DND-41 (cell line): Measurements from ENCODE around the gene PPP3CA.

Experiments used
- ATAC-seq: fragments of 200-7000 bp; cut with Tn5 transposase; 3 replicates; pipeline ENCODE4 v1.9.1; 2021; ENCODE audit warnings: low read depth; ENCODE audit not compliant: insufficient read depth
- DNase-seq: peaks from one replicate; pipeline ENCODE4 v3.0.0-alpha.2; 2020
- H2AFZ ChIP-seq: 2 replicates; pipeline ENCODE4 v1.6.0; 2012; ENCODE audit warnings: low read depth, low read length
- H3K27ac ChIP-seq: 2 replicates; pipeline ENCODE4 v1.5.1; 2012; ENCODE audit warnings: low read length, inconsistent platforms
- H3K27me3 ChIP-seq: fragments of 200-600 bp; sonication (generic); 2 replicates; pipeline ENCODE4 v1.6.0; 2012; ENCODE audit warnings: low read length, mild to moderate bottlenecking, inconsistent platforms; ENCODE audit not compliant: insufficient read depth, poor library complexity
- H3K36me3 ChIP-seq: 2 replicates; pipeline ENCODE4 v1.5.1; 2012; ENCODE audit warnings: low read length, inconsistent platforms; ENCODE audit not compliant: insufficient read depth
- H3K4me1 ChIP-seq: 2 replicates; pipeline ENCODE4 v1.5.1; 2012; ENCODE audit warnings: mild to moderate bottlenecking, low read length; ENCODE audit not compliant: insufficient read depth
- H3K4me2 ChIP-seq: 2 replicates; pipeline ENCODE4 v1.6.0; 2012; ENCODE audit warnings: mild to moderate bottlenecking, moderate library complexity, low read length, inconsistent platforms; ENCODE audit not compliant: insufficient read depth
- H3K4me3 ChIP-seq, 2 experiments: fragments of 200-600 bp in 1 of 2; shearing (Covaris generic) in 1 of 2; 2 replicates each; pipeline ENCODE4 v1.5.1; 2012 to 2016; ENCODE audit warnings: inconsistent platforms in 2 of 2, low read length in 2 of 2, mild to moderate bottlenecking in 2 of 2, low read depth in 1 of 2, moderate library complexity in 1 of 2
- H3K79me2 ChIP-seq: 2 replicates; pipeline ENCODE4 v1.6.0; 2012; ENCODE audit warnings: low read length, inconsistent platforms; ENCODE audit not compliant: insufficient read depth
- H3K9ac ChIP-seq: 2 replicates; pipeline ENCODE4 v1.6.0; 2012; ENCODE audit warnings: low read depth, mild to moderate bottlenecking, inconsistent platforms, low read length, moderate library complexity
- H3K9me3 ChIP-seq: 2 replicates; pipeline ENCODE4 v1.5.1; 2012; ENCODE audit warnings: low read length, moderate library complexity, mild to moderate bottlenecking, inconsistent platforms; ENCODE audit not compliant: insufficient read depth, severe bottlenecking
- H4K20me1 ChIP-seq: 2 replicates; pipeline ENCODE4 v1.6.0; 2012; ENCODE audit warnings: low read length; ENCODE audit not compliant: insufficient read depth
- CTCF ChIP-seq: IDR thresholded peaks from 2 replicates; pipeline ENCODE4 v1.5.1; 2012; ENCODE audit warnings: borderline replicate concordance, low read length, moderate library complexity, mild to moderate bottlenecking; ENCODE audit not compliant: poor library complexity, severe bottlenecking; ENCODE audit errors: extremely low read depth
- EZH2 ChIP-seq: IDR thresholded peaks from 3 replicates; pipeline ENCODE4 v1.6.1; 2012; ENCODE audit warnings: borderline replicate concordance, low read depth, mild to moderate bottlenecking, moderate library complexity, low read length, inconsistent platforms; ENCODE audit not compliant: severe bottlenecking

PPP3CA gene

GRCh38 chr4:101037938-101038413, 309.4 kb downstream of the PPP3CA start:
- peaks cover 4% of the 10 kb centered on the region; the same call in 1 of the 2 replicates for H3K4me1 ChIP-seq
- no peak overlapping the region for H3K4me2 ChIP-seq
- H3K4me3 ChIP-seq: no peak overlapping the region
- H3K9me3 ChIP-seq: no peaks in the 10 kb centered on the region
- H3K27ac ChIP-seq: no peak overlapping the region
- H3K36me3 ChIP-seq: peaks cover 21% of the 10 kb centered on the region; the same call in 1 of the 2 replicates
- no peaks in the 10 kb centered on the region for H3K79me2 ChIP-seq
- H4K20me1 ChIP-seq: no peaks in the 10 kb centered on the region
- H3K9ac ChIP-seq: no peak overlapping the region
- H2AFZ ChIP-seq: no peak overlapping the region
- TF ChIP-seq CTCF (no peak), EZH2 (no peak)
- H3K27me3 ChIP-seq: no peaks in the 10 kb centered on the region
- peak; percentile 54; the same call in 1 of the 3 replicates for ATAC-seq
- no peak for DNase-seq

DNA sequence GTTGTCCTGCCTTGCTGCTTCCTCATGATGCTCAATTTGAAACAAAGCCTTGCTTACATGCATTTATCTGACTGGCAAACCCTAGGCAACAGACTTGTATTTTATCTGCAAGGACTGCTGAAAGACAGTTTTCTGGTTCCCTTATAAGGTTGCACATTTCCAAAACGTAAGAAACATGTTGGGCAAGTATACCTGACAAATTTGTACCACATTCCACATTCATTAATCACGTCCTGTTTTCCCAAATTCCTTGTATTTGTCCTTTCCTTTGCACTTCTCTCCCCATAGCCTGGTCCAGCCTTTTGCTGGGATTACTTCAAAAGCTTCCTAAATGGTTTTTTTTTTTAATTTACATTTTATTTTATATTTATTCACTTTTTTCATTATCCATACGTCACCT, 310.1 kb downstream of the PPP3CA start:
- H3K4me1 ChIP-seq: peaks cover 4% of the 10 kb centered on the region; the same call in 1 of the 2 replicates
- H3K9ac ChIP-seq: no peak overlapping the region
- H3K27ac ChIP-seq: no peak overlapping the region
- H3K4me2 ChIP-seq: no peak overlapping the region
- no peaks in the 10 kb centered on the region for H3K9me3 ChIP-seq
- no peaks in the 10 kb centered on the region for H4K20me1 ChIP-seq
- H3K4me3 ChIP-seq: no peak overlapping the region
- no peak for ATAC-seq
- no peak overlapping the region for H2AFZ ChIP-seq
- no peaks in the 10 kb centered on the region for H3K79me2 ChIP-seq
- H3K27me3 ChIP-seq: no peaks in the 10 kb centered on the region
- DNase-seq: no peak
- no peak for TF ChIP-seq EZH2
- no peak for TF ChIP-seq CTCF
- H3K36me3 ChIP-seq: peaks cover 21% of the 10 kb centered on the region; the same call in 1 of the 2 replicates

- Histone ChIP-seq H3K9me3 (no peaks in the 10 kb centered on the region), H3K27me3 (no peaks in the 10 kb centered on the region), H3K4me2 (no peak overlapping the region), H3K27ac (no peak overlapping the region), H4K20me1 (no peaks in the 10 kb centered on the region), H3K79me2 (no peaks in the 10 kb centered on the region), H2AFZ (no peak overlapping the region), H3K36me3 (peaks cover 24% of the 10 kb centered on the region; the same call in 1 of the 2 replicates), H3K4me3 (no peak overlapping the region), H3K4me1 (peaks cover 4% of the 10 kb centered on the region; the same call in 1 of the 2 replicates), H3K9ac (no peak overlapping the region)
- no peak for DNase-seq
- no peak for TF ChIP-seq CTCF
- no peak for TF ChIP-seq EZH2
- no peak for ATAC-seq
These were observed 311.8 kb downstream of the PPP3CA start for GRCh38 chr4:101035487-101035886.

GRCh38 chr4:101033986-101034385, 313.3 kb downstream of the PPP3CA start:
- TF ChIP-seq EZH2: no peak
- no peak for TF ChIP-seq CTCF
- Histone ChIP-seq H3K79me2 (no peaks in the 10 kb centered on the region), H3K36me3 (peaks cover 25% of the 10 kb centered on the region; the same call in 1 of the 2 replicates), H3K27ac (no peak overlapping the region), H3K27me3 (no peaks in the 10 kb centered on the region), H3K4me2 (no peak overlapping the region), H3K4me1 (peaks cover 4% of the 10 kb centered on the region; the same call in 1 of the 2 replicates), H3K4me3 (no peak overlapping the region), H3K9ac (no peak overlapping the region), H2AFZ (no peak overlapping the region), H3K9me3 (no peaks in the 10 kb centered on the region), H4K20me1 (no peaks in the 10 kb centered on the region)
- no peak for ATAC-seq
- no peak for DNase-seq
